Skeletal muscle satellite cell (primary cell): Measurements from ENCODE around the gene FARP1.
A peak's percentile ranks its signal among the peaks of the same experiment; 100 is the strongest.

ENCODE experiments used
- H3K27me3 ChIP-seq: 2 replicates; pipeline ENCODE4 v1.7.0; 2013; ENCODE audit warnings: low read length; ENCODE audit not compliant: control insufficient read depth, insufficient read depth
- H3K36me3 ChIP-seq: 2 replicates; pipeline ENCODE4 v1.7.0; 2013; ENCODE audit warnings: mild to moderate bottlenecking, control low read depth, low read length; ENCODE audit not compliant: insufficient read depth
- H3K4me1 ChIP-seq: 2 replicates; pipeline ENCODE4 v1.7.0; 2013; ENCODE audit warnings: low read length; ENCODE audit not compliant: control insufficient read depth, insufficient read depth
- H3K4me2 ChIP-seq: 2 replicates; pipeline ENCODE4 v1.7.0; 2013; ENCODE audit warnings: mild to moderate bottlenecking, low read length
- H3K4me3 ChIP-seq: 2 replicates; pipeline ENCODE4 v1.7.0; 2013; ENCODE audit warnings: low read length
- H3K9ac ChIP-seq: 2 replicates; pipeline ENCODE4 v1.7.0; 2013; ENCODE audit warnings: mild to moderate bottlenecking, low read depth, low read length, moderate library complexity
- H3K9me3 ChIP-seq: replicated peaks from 2 replicates; pipeline ENCODE4 v1.7.0; 2013; ENCODE audit warnings: mild to moderate bottlenecking, control low read depth, low read length

Gene FARP1

DNA sequence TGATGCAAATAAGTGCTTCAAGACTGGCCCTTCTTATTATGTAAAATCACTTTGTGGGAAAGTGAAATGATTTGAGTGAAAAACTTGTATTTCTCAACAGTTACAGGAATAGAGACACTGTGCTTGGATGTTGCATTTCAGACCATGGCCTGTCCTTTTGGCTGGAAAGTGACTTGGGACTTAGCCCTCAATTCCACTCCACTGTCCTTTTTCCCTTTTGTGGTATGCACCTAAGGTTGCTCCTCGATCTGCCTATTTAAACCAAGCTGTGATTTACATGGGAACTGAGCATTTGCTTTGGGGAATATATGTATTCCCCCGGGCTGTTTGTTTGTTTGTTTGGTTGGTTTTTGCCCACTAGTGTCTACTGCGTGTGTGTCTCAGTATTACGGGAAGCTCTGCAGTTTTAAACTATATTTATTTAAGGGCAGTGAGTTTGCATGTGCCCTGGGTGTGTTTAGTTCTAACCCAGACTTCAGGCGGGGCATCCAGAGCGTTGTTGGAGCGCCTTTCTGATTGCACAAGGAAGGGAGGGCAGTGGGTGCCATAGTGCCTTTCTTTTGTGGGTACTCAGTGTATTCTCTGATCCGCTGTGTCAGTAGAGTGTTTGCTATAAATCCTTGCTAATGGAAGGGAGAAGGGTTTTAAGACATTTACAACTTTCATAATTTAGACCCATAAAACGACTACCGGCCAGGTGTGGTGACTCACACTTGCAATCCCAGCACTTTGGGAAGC, 52.3 kb downstream of the FARP1 start:
- Histone ChIP-seq H3K9me3 (no peaks in the 10 kb centered on the region), H3K27me3 (no peaks in the 10 kb centered on the region), H3K4me3 (no peak overlapping the region), H3K9ac (no peak overlapping the region), H3K4me1 (no peaks in the 10 kb centered on the region), H3K36me3 (no peaks in the 10 kb centered on the region), H3K4me2 (no peak overlapping the region)

DNA sequence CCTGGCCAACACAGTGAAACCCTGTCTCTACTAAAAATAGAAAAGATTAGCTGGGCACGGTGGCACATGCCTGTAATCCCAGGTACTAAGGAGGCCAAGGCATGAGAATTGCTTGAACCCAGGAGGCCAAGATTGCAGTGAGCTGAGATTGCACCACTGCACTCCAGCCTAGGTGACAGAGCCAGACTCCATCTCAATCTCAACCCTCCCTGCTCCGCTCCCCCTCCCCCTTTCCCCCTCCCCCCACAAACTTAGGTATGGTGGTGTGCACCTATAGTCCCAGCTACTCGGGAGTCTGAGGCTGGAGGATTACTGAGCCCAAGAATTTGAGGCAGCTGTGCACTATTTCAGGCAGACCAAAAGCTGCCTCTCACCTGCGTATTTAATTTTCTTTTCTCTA, 55.8 kb downstream of the FARP1 start:
- Histone ChIP-seq H3K9ac (no peak overlapping the region), H3K4me2 (no peak overlapping the region), H3K36me3 (no peaks in the 10 kb centered on the region), H3K4me1 (no peaks in the 10 kb centered on the region), H3K27me3 (no peaks in the 10 kb centered on the region), H3K4me3 (no peak overlapping the region), H3K9me3 (no peaks in the 10 kb centered on the region)

DNA sequence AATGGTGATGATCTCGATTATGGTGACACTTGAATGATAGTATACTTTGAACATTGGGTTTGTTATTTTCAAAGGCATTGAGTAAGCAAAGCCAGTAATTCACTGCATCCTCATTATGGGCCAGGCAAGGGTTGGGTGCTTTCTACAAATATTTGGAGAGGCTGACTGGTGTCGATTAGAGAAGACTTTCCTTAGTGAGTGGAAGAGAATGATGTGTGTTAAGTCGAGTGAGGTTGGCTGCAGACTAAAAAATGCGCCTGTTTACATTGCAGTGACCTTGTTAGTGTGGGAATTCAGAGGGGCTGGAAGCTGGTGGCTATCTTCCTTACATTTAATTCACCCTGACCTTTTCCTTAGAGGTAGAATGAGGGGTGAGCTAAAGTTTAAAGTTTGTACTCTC, 56.6 kb downstream of the FARP1 start:
- no peak overlapping the region for H3K4me2 ChIP-seq
- no peaks in the 10 kb centered on the region for H3K9me3 ChIP-seq
- no peaks in the 10 kb centered on the region for H3K4me1 ChIP-seq
- H3K4me3 ChIP-seq, result no peak overlapping the region
- H3K9ac ChIP-seq, result no peak overlapping the region
- H3K36me3 ChIP-seq, result no peaks in the 10 kb centered on the region
- no peaks in the 10 kb centered on the region for H3K27me3 ChIP-seq

DNA sequence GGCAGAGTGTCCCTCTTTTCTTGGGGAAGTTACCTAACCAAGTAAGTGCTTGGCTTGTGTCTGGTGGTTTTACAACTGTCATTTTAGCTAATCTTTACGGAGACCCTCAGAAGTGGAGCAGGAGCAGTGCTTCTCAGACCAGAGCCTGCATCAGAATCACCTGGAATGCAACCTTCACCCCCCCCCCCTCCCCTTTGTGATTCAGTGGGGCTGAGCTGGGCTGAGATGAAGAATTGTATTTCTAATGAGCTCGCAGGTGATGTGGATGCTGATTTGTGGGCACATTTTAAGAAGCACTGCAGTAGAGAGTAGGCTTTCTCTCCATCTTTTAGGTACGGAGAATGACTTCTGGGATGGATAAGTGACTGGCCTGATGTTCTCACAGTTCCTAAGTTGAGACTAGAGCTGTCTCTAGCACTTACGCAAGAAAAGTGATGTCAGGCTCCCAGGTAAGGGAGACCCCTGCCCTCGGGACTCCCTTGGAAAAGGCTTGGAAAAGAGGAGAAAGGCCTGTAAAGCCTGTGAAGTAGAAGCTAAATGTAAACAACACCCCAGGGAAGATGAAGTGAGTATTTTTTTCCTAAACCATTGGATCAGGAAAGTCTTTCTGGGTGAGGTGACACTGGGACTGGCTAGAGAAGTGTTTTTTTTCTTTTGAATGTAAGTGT, 57.5 kb downstream of the FARP1 start:
- Histone ChIP-seq H3K4me2 (no peak overlapping the region), H3K4me1 (no peaks in the 10 kb centered on the region), H3K36me3 (no peaks in the 10 kb centered on the region), H3K4me3 (no peak overlapping the region), H3K9ac (no peak overlapping the region), H3K9me3 (no peaks in the 10 kb centered on the region), H3K27me3 (no peaks in the 10 kb centered on the region)

DNA sequence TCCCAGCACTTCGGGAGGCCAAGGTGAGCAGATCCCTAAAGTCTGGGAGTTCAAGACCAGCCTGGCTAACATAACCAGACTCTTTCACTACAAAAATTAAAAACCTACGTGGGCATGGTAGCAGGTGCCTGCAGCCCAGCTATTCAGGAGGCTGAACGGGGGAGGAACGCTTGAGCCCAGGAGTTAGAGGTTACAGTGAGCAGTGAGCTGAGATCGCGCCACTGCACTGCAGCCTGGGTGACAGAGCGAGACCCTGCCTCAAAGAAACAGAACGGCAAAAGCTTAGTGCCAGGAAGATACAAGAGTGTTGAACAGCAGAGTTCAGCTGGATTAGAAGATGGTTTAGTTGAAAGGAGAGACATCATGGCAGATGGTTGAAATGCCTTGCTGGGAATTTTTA, 58.3 kb downstream of the FARP1 start:
- Histone ChIP-seq H3K4me1 (no peaks in the 10 kb centered on the region), H3K27me3 (no peaks in the 10 kb centered on the region), H3K4me2 (no peak overlapping the region), H3K9me3 (peaks cover 3% of the 10 kb centered on the region), H3K9ac (no peak overlapping the region), H3K4me3 (no peak overlapping the region), H3K36me3 (no peaks in the 10 kb centered on the region)

DNA sequence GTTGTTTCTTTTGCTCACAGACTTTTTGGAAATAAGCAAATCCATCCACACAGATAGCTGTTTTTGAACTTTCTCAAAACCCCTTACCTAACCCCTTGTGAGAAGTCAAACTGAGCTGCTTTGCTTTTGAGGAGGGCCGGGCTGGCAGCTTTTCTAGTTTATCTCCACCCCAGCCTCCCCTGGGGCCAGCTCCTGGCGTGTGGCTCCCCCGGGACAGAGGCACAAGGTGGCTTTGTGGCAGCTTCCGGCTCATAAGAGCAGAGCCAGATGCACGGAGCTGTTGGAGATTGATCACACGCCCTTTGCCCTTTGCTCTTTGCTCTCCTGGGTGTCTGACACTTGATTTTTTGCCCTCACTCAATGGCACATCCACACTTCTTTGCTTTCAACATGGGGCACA, 59.1 kb downstream of the FARP1 start:
- Histone ChIP-seq H3K4me2 (no peak overlapping the region), H3K9me3 (peaks cover 3% of the 10 kb centered on the region), H3K36me3 (no peaks in the 10 kb centered on the region), H3K9ac (no peak overlapping the region), H3K27me3 (no peaks in the 10 kb centered on the region), H3K4me3 (no peak overlapping the region), H3K4me1 (no peaks in the 10 kb centered on the region)

DNA sequence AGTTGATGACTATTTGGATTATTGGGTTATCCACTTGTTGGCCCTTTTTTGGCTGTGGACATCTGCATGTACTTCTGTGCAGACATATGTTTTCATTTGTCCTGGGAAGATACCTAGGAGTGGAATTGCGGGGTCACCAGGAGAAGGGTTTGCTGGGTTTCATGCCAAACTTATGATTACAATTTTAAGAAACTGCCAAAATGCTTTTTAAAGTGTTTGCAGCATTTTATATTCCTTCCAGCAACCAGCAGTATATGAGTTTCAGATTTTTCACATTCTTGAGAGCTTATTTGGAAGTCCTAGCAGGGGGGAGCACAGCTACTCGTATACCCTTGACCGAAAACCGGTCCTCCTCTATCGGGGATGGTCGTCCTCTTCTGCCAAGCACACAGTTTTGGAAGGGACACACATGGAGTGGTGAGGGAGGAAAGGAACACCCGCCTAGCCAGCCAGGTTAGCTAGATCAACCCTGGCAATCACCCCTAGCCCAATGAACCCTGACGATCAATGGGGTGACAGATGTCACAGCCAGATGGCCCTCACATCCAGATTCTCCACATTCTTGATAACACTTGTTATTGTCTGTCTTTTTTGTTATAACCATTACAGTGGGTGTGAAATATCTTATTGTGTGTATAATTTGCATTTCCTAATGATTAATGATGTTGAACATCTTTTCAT, 60.9 kb downstream of the FARP1 start:
- no peaks in the 10 kb centered on the region for H3K36me3 ChIP-seq

DNA sequence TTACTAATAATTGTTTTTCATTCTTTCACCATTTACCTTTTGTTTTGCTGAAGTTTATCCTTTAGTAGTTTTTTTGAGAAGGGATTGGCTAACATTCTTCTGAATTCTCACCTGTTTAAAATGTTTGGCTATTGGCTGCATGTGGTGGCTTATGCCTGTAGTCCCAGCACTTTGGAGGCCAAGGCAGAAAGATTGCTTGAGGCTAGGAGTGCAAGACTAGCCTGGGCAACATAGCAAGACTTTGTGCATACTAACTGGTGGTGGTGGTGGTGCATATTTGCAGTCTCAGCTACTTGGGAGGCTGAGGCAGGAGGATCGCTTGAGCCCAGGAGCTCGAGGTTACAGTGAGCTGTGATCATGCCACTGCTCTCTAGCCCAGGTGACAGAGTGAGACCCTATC, 61.7 kb downstream of the FARP1 start:
- Histone ChIP-seq H3K4me3 (no peak overlapping the region), H3K4me2 (no peak overlapping the region), H3K9ac (no peak overlapping the region), H3K9me3 (peaks cover 3% of the 10 kb centered on the region), H3K36me3 (no peaks in the 10 kb centered on the region), H3K4me1 (peaks cover 3% of the 10 kb centered on the region), H3K27me3 (no peaks in the 10 kb centered on the region)

More for the DNA sequence above, 60.9 kb downstream of the FARP1 start:
- no peaks in the 10 kb centered on the region for H3K27me3 ChIP-seq
- H3K4me2 ChIP-seq, result no peak overlapping the region
- no peak overlapping the region for H3K4me3 ChIP-seq
- no peak overlapping the region for H3K9ac ChIP-seq
- H3K9me3 ChIP-seq, result peaks cover 3% of the 10 kb centered on the region
- peaks cover 3% of the 10 kb centered on the region for H3K4me1 ChIP-seq

DNA sequence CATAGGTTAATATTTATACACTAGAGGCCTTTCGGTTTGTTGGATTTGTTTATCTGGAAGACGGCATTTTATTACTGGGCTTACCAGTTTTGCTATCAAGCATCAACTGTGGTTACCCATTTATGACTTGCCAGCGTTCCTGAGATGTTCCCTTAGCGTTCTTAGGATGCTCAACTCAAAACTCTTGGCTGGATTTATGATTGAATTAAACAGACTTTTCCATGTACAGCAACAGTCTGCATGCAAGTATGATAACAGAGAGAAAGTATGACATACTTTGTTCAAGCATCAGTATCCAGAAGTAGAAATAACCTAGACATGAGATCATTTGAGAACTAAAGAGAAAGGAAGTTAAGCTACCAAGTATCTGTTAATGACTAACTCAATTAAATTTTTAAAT, 64.1 kb downstream of the FARP1 start:
- H3K9me3 ChIP-seq, result peaks cover 3% of the 10 kb centered on the region
- H3K4me2 ChIP-seq, result peak overlapping the region; percentile 43
- H3K27me3 ChIP-seq, result no peaks in the 10 kb centered on the region
- H3K4me3 ChIP-seq, result no peak overlapping the region
- peak overlapping the region; percentile 56 for H3K9ac ChIP-seq
- peaks cover 7% of the 10 kb centered on the region for H3K4me1 ChIP-seq
- H3K36me3 ChIP-seq, result no peaks in the 10 kb centered on the region

DNA sequence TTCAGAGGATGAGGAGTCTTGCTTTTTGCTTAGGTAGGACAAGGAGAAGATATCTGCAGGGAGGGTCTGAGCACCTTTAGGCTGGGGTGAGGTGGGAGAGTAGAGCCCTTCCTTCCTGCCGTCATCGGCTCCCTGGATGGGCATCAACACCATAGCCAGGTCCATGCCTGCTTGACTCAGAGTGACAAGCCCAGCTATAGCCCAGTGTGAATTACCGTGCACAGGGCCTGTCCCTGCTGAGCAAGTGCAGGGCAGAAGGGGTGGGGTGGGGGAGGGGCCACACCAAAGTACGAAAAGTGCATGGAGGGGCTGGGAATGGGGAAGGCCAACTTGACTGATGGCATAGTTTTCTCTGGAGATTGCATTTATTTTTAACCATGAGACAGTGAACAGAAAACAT, 64.5 kb downstream of the FARP1 start:
- H3K36me3 ChIP-seq, result no peaks in the 10 kb centered on the region
- H3K27me3 ChIP-seq, result no peaks in the 10 kb centered on the region
- H3K4me3 ChIP-seq, result no peak overlapping the region
- H3K4me1 ChIP-seq, result peaks cover 7% of the 10 kb centered on the region
- peak overlapping the region; percentile 56 for H3K9ac ChIP-seq
- peak overlapping the region; percentile 43 for H3K4me2 ChIP-seq
- peaks cover 3% of the 10 kb centered on the region for H3K9me3 ChIP-seq

DNA sequence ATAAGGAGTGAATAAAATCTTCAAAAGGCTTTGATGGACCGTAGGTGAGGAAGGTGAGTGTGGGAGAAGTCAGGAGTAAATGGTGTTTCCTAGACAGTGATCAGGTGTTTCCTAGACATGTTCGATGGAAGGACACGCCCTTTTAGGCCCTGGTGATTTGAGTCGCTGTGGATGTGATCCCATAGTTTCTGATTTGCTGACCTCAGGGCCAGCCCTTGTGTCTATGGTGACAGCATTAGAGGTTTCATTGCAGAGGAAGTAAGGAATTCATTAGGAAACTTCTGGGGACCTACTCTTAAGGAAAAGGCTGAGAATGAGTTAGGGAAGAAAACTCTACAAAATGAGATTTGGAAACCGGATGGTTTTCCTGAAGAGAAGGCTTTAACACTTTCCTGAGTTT, 65.7 kb downstream of the FARP1 start:
- H3K4me2 ChIP-seq, result no peak overlapping the region
- H3K27me3 ChIP-seq, result no peaks in the 10 kb centered on the region
- H3K9me3 ChIP-seq, result peaks cover 3% of the 10 kb centered on the region
- no peaks in the 10 kb centered on the region for H3K36me3 ChIP-seq
- H3K4me3 ChIP-seq, result no peak overlapping the region
- H3K9ac ChIP-seq, result no peak overlapping the region
- H3K4me1 ChIP-seq, result peaks cover 11% of the 10 kb centered on the region
